GM10248 (cell line): ENCODE data around the gene RECQL5.
A peak's percentile ranks its signal among the peaks of the same experiment; 100 is the strongest.

ENCODE experiments used
- CTCF ChIA-PET: fragments of 300-600 bp; sonication (Branson Sonifier 250); formaldehyde crosslinking; extraction: SDS; loops from one replicate; lab custom pipeline; 2021; ENCODE audit warnings: antibody characterized with exemption; lab: Yijun Ruan, JAX
- POLR2A ChIA-PET: fragments of 350-650 bp; sonication (Branson Sonifier 250); formaldehyde crosslinking; extraction: SDS; loops from one replicate; lab custom pipeline; 2020; ENCODE audit warnings: antibody characterized with exemption; lab: Yijun Ruan, JAX
- DNase-seq: peaks from one replicate; pipeline ENCODE4 v3.0.0; 2012; ENCODE audit errors: extremely low spot score
- CTCF ChIP-seq: IDR thresholded peaks from 2 replicates; pipeline ENCODE4 v1.5.1; 2012; ENCODE audit warnings: mild to moderate bottlenecking, low read depth; ENCODE audit errors: extremely low read depth, missing control alignments, control extremely low read depth

The RECQL5 gene

GRCh38 chr17:75661531-75661930 lies 5.4 kb downstream of the RECQL5 start:
- no peak for TF ChIP-seq CTCF
- POLR2A ChIA-PET = interaction anchor here (1.1 kb wide), 1 partner anchor 91 kb away, joined by 3 read pairs; no protein-coding TSS in a partner anchor

GRCh38 chr17:75658237-75658636 lies 8.7 kb downstream of the RECQL5 start:
- POLR2A ChIA-PET = no interaction called here
- DNase-seq = no peak
- TF ChIP-seq CTCF = no peak
- CTCF ChIA-PET = interaction anchor here (0.8 to 23.7 kb wide), 10 partner anchors 8 to 95 kb away, joined by 3 to 463 read pairs (median 4); partner anchors contain the start of gene SMIM5

More at GRCh38 chr17:75661531-75661930, 5.4 kb downstream of the RECQL5 start:
- no peak for DNase-seq
- CTCF ChIA-PET = interaction anchor here (1.0 to 23.7 kb wide), 7 partner anchors 9 to 88 kb away, joined by 4 to 463 read pairs (median 10); partner anchors contain the start of gene SMIM5

- ChIA-PET CTCF (interaction anchor here (0.7 to 23.7 kb wide), 11 partner anchors 8 to 207 kb away, joined by 3 to 463 read pairs (median 12); partner anchors contain the start of genes RECQL5, SAP30BP and SMIM5), POLR2A (no interaction called here)
- TF ChIP-seq CTCF = no peak
- DNase-seq = no peak
These were observed 12.8 kb downstream of the RECQL5 start for GRCh38 chr17:75654176-75654575.

- TF ChIP-seq CTCF = peak; percentile 69
- peak; percentile 58 for DNase-seq
- CTCF ChIA-PET = interaction anchor here (0.8 to 23.7 kb wide), 10 partner anchors 8 to 112 kb away, joined by 3 to 463 read pairs (median 12); partner anchors contain the start of genes GALK1, RECQL5, SAP30BP and SMIM5
- POLR2A ChIA-PET = no interaction called here
These were observed 13.9 kb downstream of the RECQL5 start for GRCh38 chr17:75652934-75653549.

GRCh38 chr17:75652341-75652740 lies 14.6 kb downstream of the RECQL5 start:
- CTCF ChIA-PET = interaction anchor here (1.2 to 23.7 kb wide), 13 partner anchors 9 to 211 kb away, joined by 3 to 463 read pairs (median 6); partner anchors contain the start of genes GALK1, RECQL5, SAP30BP and SMIM5
- POLR2A ChIA-PET = no interaction called here
- no peak for TF ChIP-seq CTCF
- DNase-seq = no peak

GRCh38 chr17:75650874-75651273 lies 16.1 kb downstream of the RECQL5 start:
- ChIA-PET CTCF (interaction anchor here (0.9 to 23.7 kb wide), 7 partner anchors 9 to 210 kb away, joined by 3 to 463 read pairs (median 10); partner anchors contain the start of gene SMIM5), POLR2A (no interaction called here)
- no peak for TF ChIP-seq CTCF
- DNase-seq = no peak
